Peyer's patch (tissue), 4 donors: Measurements from ENCODE around the gene BICD1. TPM values are rescaled to one million over a fixed set of nuclear protein-coding genes. Genes with fewer than 3 reads are reported as not detected.

ENCODE experiments used
- DNase-seq, 3 donors: peaks; one replicate each; pipeline ENCODE4 v3.0.0-alpha.2; 2017 to 2019
- H3K27ac ChIP-seq, 4 donors: fragments of 200-600 bp; sonication (generic); one replicate each; pipeline ENCODE4 v1.5.1; 2016 to 2019
- H3K27me3 ChIP-seq, 2 donors: fragments of 200-600 bp; sonication (generic); one replicate each; pipeline ENCODE4 v1.5.1; 2019
- H3K36me3 ChIP-seq, 3 donors: fragments of 200-600 bp; sonication (generic); one replicate each; pipeline ENCODE4 v1.5.1; 2016 to 2019
- H3K4me1 ChIP-seq, 4 donors: fragments of 200-600 bp; sonication (generic); one replicate each; pipeline ENCODE4 v1.5.1; 2016 to 2019
- H3K4me3 ChIP-seq, 4 donors: fragments of 200-600 bp; sonication (generic); 1 replicate in 3 of 4; 2 replicates in 1 of 4; pipeline ENCODE4 v1.5.1; 2016 to 2019; ENCODE audit warnings: mild to moderate bottlenecking in 1 of 4
- H3K9me3 ChIP-seq, 4 donors: fragments of 200-600 bp; sonication (generic); one replicate each; pipeline ENCODE4 v1.5.1; 2016 to 2019; ENCODE audit warnings: mild to moderate bottlenecking in 1 of 4
- POLR2A ChIP-seq, 2 donors: fragments of 450-650 bp; IDR thresholded peaks; one replicate each; pipeline ENCODE4 v1.5.1; 2017; ENCODE audit warnings: antibody characterized with exemption in 2 of 2, mild to moderate bottlenecking in 2 of 2, moderate library complexity in 2 of 2
- total RNA-seq, 4 donors: library from RNA; depleted of rRNA; stranded (reverse); fragments of >200 nt; gene quantifications; one replicate each; pipeline ENCODE4 v1.1.0, GENCODE V29; 2016
- TF ChIP-seq, protein P1 (sequence below), 6 experiments: fragments of 450-650 bp in 4 of 6; fragments of 200-600 bp in 2 of 6; sonication (generic) in 1 of 6; IDR thresholded peaks; one replicate each; pipeline ENCODE4 v1.5.1; 2017 to 2019; ENCODE audit warnings: antibody characterized with exemption in 6 of 6, mild to moderate bottlenecking in 3 of 6, moderate library complexity in 1 of 6

Gene BICD1
- total RNA-seq, 4 donors from 2014 or later = 3.5 to 39.6 (median 10.5) TPM

DNA sequence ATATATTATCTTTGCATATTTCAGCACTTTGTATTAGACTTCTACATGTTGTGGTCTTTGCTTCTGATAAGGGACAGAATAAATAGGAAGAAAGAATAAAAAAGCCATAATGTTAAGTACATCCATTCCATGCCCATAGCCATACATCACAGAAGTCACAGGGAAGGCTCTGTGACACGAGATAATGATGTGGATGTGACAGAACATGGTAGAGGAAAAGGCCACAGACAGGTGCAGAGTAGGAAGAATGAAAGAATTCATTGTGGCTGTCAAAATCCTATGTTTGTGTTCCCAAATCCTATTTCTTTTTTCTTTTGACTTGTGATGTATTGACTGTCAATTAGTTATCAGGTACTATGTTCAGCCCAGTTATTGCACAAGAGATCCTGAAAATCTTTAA lies 38.4 kb downstream of the BICD1 start:
- H3K27me3 ChIP-seq = no peaks in the 10 kb centered on the region
- no peak overlapping the region for H3K4me3 ChIP-seq
- no peak overlapping the region for H3K27ac ChIP-seq
- no peaks in the 10 kb centered on the region for H3K36me3 ChIP-seq
- H3K9me3 ChIP-seq = no peaks in the 10 kb centered on the region
- no peak for DNase-seq
- TF ChIP-seq POLR2A (IDR thresholded peaks at IDR 0.05) = no peak
- TF ChIP-seq, protein P1, sequence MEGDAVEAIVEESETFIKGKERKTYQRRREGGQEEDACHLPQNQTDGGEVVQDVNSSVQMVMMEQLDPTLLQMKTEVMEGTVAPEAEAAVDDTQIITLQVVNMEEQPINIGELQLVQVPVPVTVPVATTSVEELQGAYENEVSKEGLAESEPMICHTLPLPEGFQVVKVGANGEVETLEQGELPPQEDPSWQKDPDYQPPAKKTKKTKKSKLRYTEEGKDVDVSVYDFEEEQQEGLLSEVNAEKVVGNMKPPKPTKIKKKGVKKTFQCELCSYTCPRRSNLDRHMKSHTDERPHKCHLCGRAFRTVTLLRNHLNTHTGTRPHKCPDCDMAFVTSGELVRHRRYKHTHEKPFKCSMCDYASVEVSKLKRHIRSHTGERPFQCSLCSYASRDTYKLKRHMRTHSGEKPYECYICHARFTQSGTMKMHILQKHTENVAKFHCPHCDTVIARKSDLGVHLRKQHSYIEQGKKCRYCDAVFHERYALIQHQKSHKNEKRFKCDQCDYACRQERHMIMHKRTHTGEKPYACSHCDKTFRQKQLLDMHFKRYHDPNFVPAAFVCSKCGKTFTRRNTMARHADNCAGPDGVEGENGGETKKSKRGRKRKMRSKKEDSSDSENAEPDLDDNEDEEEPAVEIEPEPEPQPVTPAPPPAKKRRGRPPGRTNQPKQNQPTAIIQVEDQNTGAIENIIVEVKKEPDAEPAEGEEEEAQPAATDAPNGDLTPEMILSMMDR (IDR thresholded peaks at IDR 0.05) = no peak
- H3K4me1 ChIP-seq = no peaks in the 10 kb centered on the region

DNA sequence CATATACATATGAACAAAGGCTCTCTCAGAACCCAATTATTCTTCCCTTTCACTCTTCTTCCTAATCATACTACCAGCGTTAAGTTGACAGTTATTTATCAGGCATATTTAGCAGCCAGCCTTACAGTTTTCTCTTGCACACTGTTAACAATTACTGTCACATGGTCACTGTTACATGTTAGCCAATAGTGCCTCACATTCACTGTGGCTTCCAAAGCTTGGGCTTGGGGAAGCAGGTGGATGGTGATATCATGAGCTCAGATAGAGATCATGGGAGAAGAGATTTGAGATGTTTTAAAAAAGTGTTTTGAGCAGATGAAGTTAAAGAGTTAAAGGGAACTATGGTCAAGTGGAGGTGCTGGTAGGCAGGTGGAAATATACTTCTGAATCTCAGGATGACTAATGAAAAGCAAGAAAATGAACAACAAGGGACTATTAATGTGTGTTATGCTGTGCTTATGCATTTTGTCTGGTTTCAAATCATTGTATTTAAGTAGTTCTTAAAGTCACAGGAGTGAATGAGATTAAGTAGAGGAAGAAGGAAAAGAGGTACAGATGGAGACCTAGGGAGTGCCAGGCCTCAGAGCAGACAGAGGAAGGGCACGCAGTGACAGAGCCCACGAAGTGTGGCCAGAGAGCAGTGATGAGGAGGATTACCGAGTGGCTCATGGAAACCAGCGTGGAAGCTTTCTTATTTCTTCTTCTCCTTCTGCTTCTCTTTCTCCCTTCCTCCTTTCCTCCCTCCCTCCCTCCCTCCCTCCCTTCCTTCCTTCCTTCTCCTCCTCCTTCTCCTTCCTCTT lies 39.6 kb downstream of the BICD1 start:
- H3K36me3 ChIP-seq = no peaks in the 10 kb centered on the region
- TF ChIP-seq, protein P1 (IDR thresholded peaks at IDR 0.05) = no peak
- no peak for TF ChIP-seq POLR2A (IDR thresholded peaks at IDR 0.05)
- H3K4me1 ChIP-seq = no peaks in the 10 kb centered on the region
- H3K27me3 ChIP-seq = no peaks in the 10 kb centered on the region
- H3K4me3 ChIP-seq = no peak overlapping the region
- DNase-seq = no peak
- no peaks in the 10 kb centered on the region for H3K9me3 ChIP-seq
- no peak overlapping the region for H3K27ac ChIP-seq

DNA sequence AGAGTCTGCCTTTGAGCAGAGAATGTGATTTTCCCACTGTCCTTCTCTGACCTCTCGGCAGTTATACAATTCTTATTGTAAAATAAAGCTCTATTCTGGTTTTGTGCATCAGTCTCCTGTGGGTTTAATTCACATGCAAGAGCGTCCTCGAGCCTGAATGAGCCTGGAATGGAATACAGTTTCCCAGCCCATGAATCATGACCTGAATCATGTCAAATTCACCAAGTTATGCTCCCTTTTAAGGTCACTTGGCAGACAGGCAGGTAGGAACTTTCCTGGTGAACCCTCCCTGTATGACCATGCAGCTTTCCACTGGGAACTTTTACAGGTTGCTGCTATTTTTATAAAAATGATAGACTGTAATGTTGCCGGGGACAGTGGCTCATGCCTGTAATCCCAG lies 41.7 kb downstream of the BICD1 start:
- no peak overlapping the region for H3K27ac ChIP-seq
- no peak for TF ChIP-seq POLR2A (IDR thresholded peaks at IDR 0.05)
- TF ChIP-seq, protein P1 (IDR thresholded peaks at IDR 0.05) = no peak
- H3K27me3 ChIP-seq = no peaks in the 10 kb centered on the region
- H3K4me1 ChIP-seq = no peaks in the 10 kb centered on the region
- no peak for DNase-seq
- H3K36me3 ChIP-seq = no peaks in the 10 kb centered on the region
- H3K9me3 ChIP-seq = no peaks in the 10 kb centered on the region
- no peak overlapping the region for H3K4me3 ChIP-seq

DNA sequence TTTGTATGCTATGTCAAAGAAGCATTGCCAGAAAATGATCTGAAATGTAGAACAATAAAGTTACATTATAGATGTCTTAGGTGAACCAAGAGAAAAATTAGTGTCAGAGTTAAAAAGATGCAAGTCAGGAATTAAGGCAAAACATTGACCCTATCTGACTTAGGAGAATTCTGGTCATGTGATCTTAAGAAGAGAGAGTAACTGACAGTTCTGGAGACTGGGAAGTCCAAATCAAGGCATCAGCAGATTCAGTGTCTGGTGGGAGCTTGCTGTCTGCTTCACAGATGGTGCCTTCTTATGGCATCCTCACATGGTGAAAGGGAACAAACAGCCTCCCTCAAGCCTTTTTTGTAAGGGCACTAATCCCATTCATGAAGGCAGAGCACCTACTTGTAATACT lies 42.8 kb downstream of the BICD1 start:
- Histone ChIP-seq H3K27ac (no peak overlapping the region), H3K27me3 (no peaks in the 10 kb centered on the region), H3K9me3 (no peaks in the 10 kb centered on the region), H3K36me3 (no peaks in the 10 kb centered on the region), H3K4me3 (no peak overlapping the region), H3K4me1 (no peaks in the 10 kb centered on the region)
- no peak for DNase-seq
- no peak for TF ChIP-seq POLR2A (IDR thresholded peaks at IDR 0.05)
- TF ChIP-seq, protein P1 (IDR thresholded peaks at IDR 0.05) = no peak

DNA sequence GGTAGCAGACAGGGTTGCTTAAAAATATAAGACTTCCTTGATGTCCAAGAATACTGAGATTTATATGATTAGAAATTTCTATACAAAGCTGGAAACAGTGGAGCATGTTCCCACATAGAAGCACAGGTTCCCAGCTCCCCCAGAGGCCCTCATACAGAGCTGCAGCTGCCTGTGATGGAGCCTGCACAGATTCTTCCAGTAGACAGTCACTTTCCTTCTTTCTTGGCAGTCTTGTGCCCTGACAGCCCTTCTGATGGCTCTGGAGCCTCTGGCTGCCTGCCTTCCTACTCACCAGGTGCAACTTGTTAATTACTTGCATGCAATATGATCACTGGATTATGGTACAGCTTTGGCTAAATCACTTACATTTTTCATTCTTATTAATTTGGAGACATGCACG lies 44.4 kb downstream of the BICD1 start:
- no peak for DNase-seq
- TF ChIP-seq, protein P1 (IDR thresholded peaks at IDR 0.05) = no peak
- no peak for TF ChIP-seq POLR2A (IDR thresholded peaks at IDR 0.05)
- Histone ChIP-seq H3K4me1 (no peaks in the 10 kb centered on the region), H3K36me3 (no peaks in the 10 kb centered on the region), H3K4me3 (no peak overlapping the region), H3K27ac (no peak overlapping the region), H3K27me3 (no peaks in the 10 kb centered on the region), H3K9me3 (no peaks in the 10 kb centered on the region)
